Endothelial cell of umbilical vein (primary cell): Measurements from ENCODE around the gene ERGIC1. TPM values are rescaled to one million over a fixed set of nuclear protein-coding genes. Genes with fewer than 3 reads are reported as not detected.
A peak's percentile ranks its signal among the peaks of the same experiment; 100 is the strongest.

Source experiments
- BruUV-seq: library from RNA; stranded (reverse); fragments of 400-500 nt; replicated peaks from 2 replicates; lab custom pipeline; 2021; lab: Mats Ljungman, UMichigan
- CTCF ChIA-PET: fragments of 300-600, 350-600 bp; sonication (Branson Sonifier 250); formaldehyde crosslinking; loops from one replicate; lab custom pipeline; 2021; ENCODE audit warnings: antibody characterized with exemption, inconsistent platforms; lab: Charles Lee
- POLR2A ChIA-PET: fragments of 300-600, 350-600 bp; sonication (Branson Sonifier 250); formaldehyde crosslinking; loops from one replicate; lab custom pipeline; 2021; ENCODE audit warnings: antibody characterized with exemption, inconsistent platforms; lab: Charles Lee
- DNase-seq: peaks from one replicate; pipeline ENCODE4 v3.0.0-alpha.2; 2011; ENCODE audit warnings: low read depth, low spot score
- FAIRE-seq: peaks from 2 replicates; lab custom pipeline; 2011; peaks lifted over from hg19 to GRCh38; lab: Jason Lieb, UNC
- H2AFZ ChIP-seq: 2 replicates; pipeline ENCODE4 v1.6.0; 2012; ENCODE audit warnings: low read depth, low read length, control low read depth, inconsistent platforms
- H3K27ac ChIP-seq: 2 replicates; pipeline ENCODE4 v1.5.1; 2011; ENCODE audit warnings: low read depth, mild to moderate bottlenecking, control low read depth, low read length, moderate library complexity; ENCODE audit not compliant: insufficient read depth
- H3K27me3 ChIP-seq, 2 experiments: 2 replicates each; pipeline versions ENCODE4 v1.6.0 to v1.6.1; 2011; ENCODE audit warnings: low read length in 2 of 2, mixed read lengths in 1 of 2; ENCODE audit not compliant: control insufficient read depth in 2 of 2, insufficient read depth in 2 of 2
- H3K36me3 ChIP-seq, 2 experiments: 2 replicates in 1 of 2; 3 replicates in 1 of 2; pipeline ENCODE4 v1.5.1; 2011; ENCODE audit warnings: low read length in 2 of 2, mild to moderate bottlenecking in 1 of 2, moderate library complexity in 1 of 2; ENCODE audit not compliant: control insufficient read depth in 2 of 2, insufficient read depth in 2 of 2; ENCODE audit errors: extremely low read depth in 1 of 2
- H3K4me1 ChIP-seq: 3 replicates; pipeline ENCODE4 v1.5.1; 2011; ENCODE audit warnings: mild to moderate bottlenecking, low read length; ENCODE audit not compliant: control insufficient read depth, insufficient read depth; ENCODE audit errors: extremely low read depth
- H3K4me2 ChIP-seq: 2 replicates; pipeline ENCODE4 v1.6.1; 2011; ENCODE audit warnings: low read length, control low read depth, mixed read lengths; ENCODE audit not compliant: insufficient read depth
- H3K4me3 ChIP-seq, 3 experiments: fragments of 200-600 bp in 1 of 3; sonication (generic), shearing (Covaris generic) in 1 of 3; replicated peaks in 1 of 3; 2 replicates each; pipeline ENCODE4 v1.5.1; 2011 to 2016; ENCODE audit warnings: control low read depth in 3 of 3, low read length in 3 of 3, mild to moderate bottlenecking in 2 of 3, inconsistent platforms in 1 of 3, low read depth in 1 of 3, moderate library complexity in 1 of 3; ENCODE audit not compliant: insufficient read depth in 1 of 3
- H3K79me2 ChIP-seq: 2 replicates; pipeline ENCODE4 v1.6.0; 2012; ENCODE audit warnings: low read length, inconsistent platforms; ENCODE audit not compliant: control insufficient read depth, insufficient read depth
- H3K9ac ChIP-seq: replicated peaks from 2 replicates; pipeline ENCODE3; 2011; ENCODE audit warnings: low read length, control low read depth; ENCODE audit not compliant: insufficient read depth; ENCODE audit errors: extremely low read depth
- H3K9me1 ChIP-seq: replicated peaks from 3 replicates; pipeline ENCODE4 v1.6.0; 2011; ENCODE audit warnings: mild to moderate bottlenecking, low read length; ENCODE audit not compliant: control insufficient read depth, insufficient read depth; ENCODE audit errors: extremely low read depth
- H3K9me3 ChIP-seq: replicated peaks from 2 replicates; pipeline ENCODE4 v1.5.1; 2012; ENCODE audit warnings: low read length, inconsistent platforms; ENCODE audit not compliant: control insufficient read depth, insufficient read depth
- H4K20me1 ChIP-seq: replicated peaks from 2 replicates; pipeline ENCODE3; 2011; ENCODE audit warnings: mild to moderate bottlenecking, low read length; ENCODE audit not compliant: control insufficient read depth, insufficient read depth; ENCODE audit errors: extremely low read depth
- FOS ChIP-seq: IDR thresholded peaks from 2 replicates; pipeline ENCODE4 v1.6.1; 2011; ENCODE audit warnings: mild to moderate bottlenecking, low read length, moderate library complexity, borderline replicate concordance; ENCODE audit not compliant: insufficient read depth
- POLR2A ChIP-seq: IDR thresholded peaks from 2 replicates; pipeline ENCODE4 v1.6.1; 2012; ENCODE audit warnings: low read depth, mild to moderate bottlenecking, control low read depth, low read length
- POLR2AphosphoS5 ChIP-seq: IDR thresholded peaks from 2 replicates; pipeline ENCODE4 v1.6.1; 2012; ENCODE audit warnings: low read depth, mild to moderate bottlenecking, control low read depth, low read length, moderate library complexity; ENCODE audit not compliant: insufficient read depth
- dilution Hi-C: fragments of 300-500 bp; cut with MboI; formaldehyde crosslinking; loops from one replicate; pipeline ENCODE4 v1.15.0; 2019; ENCODE audit warnings: low sequenced_read_pairs; ENCODE audit not compliant: extremely low pct_ligation_motif_present
- intact Hi-C: fragments of 100-400 bp; cut with micrococcal nuclease; formaldehyde crosslinking; loops from one replicate; pipeline ENCODE4 v1.10.0; 2022
- polyA plus RNA-seq, 4 experiments: library from polyadenylated mRNA; depleted of rRNA in 3 of 4; stranded (reverse) in 3 of 4; unstranded in 1 of 4; fragments of >200 nt; gene quantifications; 2 replicates each; pipeline versions ENCODE4 v1.2.1 to v1.2.3, GENCODE V29; 2011 to 2012; ENCODE audit warnings: missing spikeins in 1 of 4
- total RNA-seq: library from RNA; stranded (reverse); gene quantifications from 2 replicates; pipeline ENCODE4 v1.2.3, GENCODE V29; 2021
- TF ChIP-seq, protein P1 (sequence below): IDR thresholded peaks from 2 replicates; pipeline ENCODE4 v1.6.1; 2011; ENCODE audit not compliant: insufficient read depth, insufficient read length
- TF ChIP-seq, protein P2 (sequence below), 2 donors: IDR thresholded peaks; 1 replicate in 1 of 2; 2 replicates in 1 of 2; pipeline ENCODE4 v1.5.1; 2011; ENCODE audit warnings: low read length in 2 of 2, mild to moderate bottlenecking in 2 of 2, moderate library complexity in 2 of 2, control low read depth in 1 of 2, inconsistent platforms in 1 of 2, low read depth in 1 of 2; ENCODE audit not compliant: insufficient read depth in 1 of 2; ENCODE audit errors: extremely low read depth in 1 of 2

Gene ERGIC1
- total and polyA plus RNA-seq, 2 donors (not counting 3 experiments of a cell fraction or from before 2014, with no cell fraction given) = 105 to 109 TPM

GRCh38 chr5:172898218-172898842, 64.3 kb downstream of the ERGIC1 start:
- H3K4me1 ChIP-seq = peaks cover 42% of the 10 kb centered on the region
- H3K4me2 ChIP-seq = peak overlapping the region; percentile 8
- peak overlapping the region; percentile 87 for H3K27ac ChIP-seq
- no peak for DNase-seq
- TSS peak; percentile 93 for BruUV-seq
- dilution Hi-C loops (no loop called here), intact Hi-C loops (no loop called here)
- H3K9me3 ChIP-seq = no peaks in the 10 kb centered on the region
- FAIRE-seq = no peak
- H3K36me3 ChIP-seq = peaks cover 0 to 2% of the 10 kb centered on the region in 2 experiments
- H3K4me3 ChIP-seq = no peak overlapping the region
- H4K20me1 ChIP-seq = no peaks in the 10 kb centered on the region
- no peaks in the 10 kb centered on the region for H3K27me3 ChIP-seq
- peak overlapping the region; percentile 81 for H3K9ac ChIP-seq
- H3K9me1 ChIP-seq = no peaks in the 10 kb centered on the region
- ChIA-PET POLR2A (interaction anchor here (1.3 to 1.5 kb wide), 2 partner anchors 26 to 127 kb away, joined by 6 to 7 read pairs; partner anchors contain the start of gene DUSP1), CTCF (interaction anchor here (1.2 to 4.6 kb wide), 11 partner anchors 11 to 183 kb away, joined by 3 to 31 read pairs (median 11); partner anchors contain the start of gene DUSP1)
- no peaks in the 10 kb centered on the region for H3K79me2 ChIP-seq
- no peak for TF ChIP-seq FOS
- TF ChIP-seq, protein P1, sequence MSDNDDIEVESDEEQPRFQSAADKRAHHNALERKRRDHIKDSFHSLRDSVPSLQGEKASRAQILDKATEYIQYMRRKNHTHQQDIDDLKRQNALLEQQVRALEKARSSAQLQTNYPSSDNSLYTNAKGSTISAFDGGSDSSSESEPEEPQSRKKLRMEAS = no peak
- TF ChIP-seq, protein P2, sequence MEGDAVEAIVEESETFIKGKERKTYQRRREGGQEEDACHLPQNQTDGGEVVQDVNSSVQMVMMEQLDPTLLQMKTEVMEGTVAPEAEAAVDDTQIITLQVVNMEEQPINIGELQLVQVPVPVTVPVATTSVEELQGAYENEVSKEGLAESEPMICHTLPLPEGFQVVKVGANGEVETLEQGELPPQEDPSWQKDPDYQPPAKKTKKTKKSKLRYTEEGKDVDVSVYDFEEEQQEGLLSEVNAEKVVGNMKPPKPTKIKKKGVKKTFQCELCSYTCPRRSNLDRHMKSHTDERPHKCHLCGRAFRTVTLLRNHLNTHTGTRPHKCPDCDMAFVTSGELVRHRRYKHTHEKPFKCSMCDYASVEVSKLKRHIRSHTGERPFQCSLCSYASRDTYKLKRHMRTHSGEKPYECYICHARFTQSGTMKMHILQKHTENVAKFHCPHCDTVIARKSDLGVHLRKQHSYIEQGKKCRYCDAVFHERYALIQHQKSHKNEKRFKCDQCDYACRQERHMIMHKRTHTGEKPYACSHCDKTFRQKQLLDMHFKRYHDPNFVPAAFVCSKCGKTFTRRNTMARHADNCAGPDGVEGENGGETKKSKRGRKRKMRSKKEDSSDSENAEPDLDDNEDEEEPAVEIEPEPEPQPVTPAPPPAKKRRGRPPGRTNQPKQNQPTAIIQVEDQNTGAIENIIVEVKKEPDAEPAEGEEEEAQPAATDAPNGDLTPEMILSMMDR (IDR thresholded peaks at IDR 0.05; ENCODE audit: extremely low read depth in 1 of 2, insufficient read depth in 1 of 2, low read depth in 1 of 2, low read length in 2 of 2) = no peak
- TF ChIP-seq POLR2A = peak; percentile 29
- TF ChIP-seq POLR2AphosphoS5 = no peak
- no peak overlapping the region for H2AFZ ChIP-seq
